ENCODE data around the gene CASKIN2.

The CASKIN2 gene, protein sequence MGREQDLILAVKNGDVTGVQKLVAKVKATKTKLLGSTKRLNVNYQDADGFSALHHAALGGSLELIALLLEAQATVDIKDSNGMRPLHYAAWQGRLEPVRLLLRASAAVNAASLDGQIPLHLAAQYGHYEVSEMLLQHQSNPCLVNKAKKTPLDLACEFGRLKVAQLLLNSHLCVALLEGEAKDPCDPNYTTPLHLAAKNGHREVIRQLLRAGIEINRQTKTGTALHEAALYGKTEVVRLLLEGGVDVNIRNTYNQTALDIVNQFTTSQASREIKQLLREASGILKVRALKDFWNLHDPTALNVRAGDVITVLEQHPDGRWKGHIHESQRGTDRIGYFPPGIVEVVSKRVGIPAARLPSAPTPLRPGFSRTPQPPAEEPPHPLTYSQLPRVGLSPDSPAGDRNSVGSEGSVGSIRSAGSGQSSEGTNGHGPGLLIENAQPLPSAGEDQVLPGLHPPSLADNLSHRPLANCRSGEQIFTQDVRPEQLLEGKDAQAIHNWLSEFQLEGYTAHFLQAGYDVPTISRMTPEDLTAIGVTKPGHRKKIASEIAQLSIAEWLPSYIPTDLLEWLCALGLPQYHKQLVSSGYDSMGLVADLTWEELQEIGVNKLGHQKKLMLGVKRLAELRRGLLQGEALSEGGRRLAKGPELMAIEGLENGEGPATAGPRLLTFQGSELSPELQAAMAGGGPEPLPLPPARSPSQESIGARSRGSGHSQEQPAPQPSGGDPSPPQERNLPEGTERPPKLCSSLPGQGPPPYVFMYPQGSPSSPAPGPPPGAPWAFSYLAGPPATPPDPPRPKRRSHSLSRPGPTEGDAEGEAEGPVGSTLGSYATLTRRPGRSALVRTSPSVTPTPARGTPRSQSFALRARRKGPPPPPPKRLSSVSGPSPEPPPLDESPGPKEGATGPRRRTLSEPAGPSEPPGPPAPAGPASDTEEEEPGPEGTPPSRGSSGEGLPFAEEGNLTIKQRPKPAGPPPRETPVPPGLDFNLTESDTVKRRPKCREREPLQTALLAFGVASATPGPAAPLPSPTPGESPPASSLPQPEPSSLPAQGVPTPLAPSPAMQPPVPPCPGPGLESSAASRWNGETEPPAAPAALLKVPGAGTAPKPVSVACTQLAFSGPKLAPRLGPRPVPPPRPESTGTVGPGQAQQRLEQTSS (N-terminal part only)

DNA sequence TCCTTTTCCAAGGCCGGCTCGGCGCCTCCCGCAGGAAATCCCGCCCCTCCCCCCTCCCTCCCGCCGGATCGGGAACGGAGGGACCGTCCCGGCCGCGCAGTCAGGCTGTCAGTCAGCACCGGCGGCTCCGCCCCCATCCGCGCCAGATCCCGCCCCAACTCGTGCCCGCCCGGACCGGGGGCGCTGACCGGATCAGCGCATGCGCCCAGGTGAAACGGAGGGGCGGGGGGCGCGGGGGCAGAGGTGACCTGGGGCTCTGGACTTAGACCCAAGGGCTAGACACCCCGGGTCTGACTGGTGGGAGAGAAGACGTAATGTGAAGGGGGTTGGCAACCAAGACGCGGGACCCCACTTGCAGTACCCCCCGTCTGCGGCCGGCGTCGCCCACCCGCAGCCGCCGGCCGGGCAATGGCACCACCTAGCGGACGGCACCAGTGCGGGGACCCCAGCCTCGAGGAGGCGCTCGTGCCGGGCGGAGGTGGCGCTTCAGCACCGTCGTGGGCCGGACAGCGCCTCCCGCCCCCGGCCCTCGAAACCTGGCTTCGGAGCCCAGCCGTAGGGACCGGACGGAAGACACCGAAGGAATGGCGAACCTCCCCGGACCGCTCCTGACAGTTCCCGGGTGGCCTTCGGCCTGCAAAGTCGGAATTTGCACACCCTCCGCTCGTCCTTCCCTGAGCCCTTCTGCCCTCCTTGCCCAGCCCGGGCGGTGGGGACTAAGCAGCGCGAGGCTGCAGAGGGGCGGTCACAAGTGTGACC is at the start of gene CASKIN2:
Gene CASKIN2, minus strand, starts transcription at position 42 of the 759 bp plus-strand sequence. CDS start 1,733 bp downstream, outside the sequence.
- DNase-seq (ENCODE audit: low read depth in 2 of 2): peak; percentile 84 to 94
- TF ChIP-seq, protein P1, sequence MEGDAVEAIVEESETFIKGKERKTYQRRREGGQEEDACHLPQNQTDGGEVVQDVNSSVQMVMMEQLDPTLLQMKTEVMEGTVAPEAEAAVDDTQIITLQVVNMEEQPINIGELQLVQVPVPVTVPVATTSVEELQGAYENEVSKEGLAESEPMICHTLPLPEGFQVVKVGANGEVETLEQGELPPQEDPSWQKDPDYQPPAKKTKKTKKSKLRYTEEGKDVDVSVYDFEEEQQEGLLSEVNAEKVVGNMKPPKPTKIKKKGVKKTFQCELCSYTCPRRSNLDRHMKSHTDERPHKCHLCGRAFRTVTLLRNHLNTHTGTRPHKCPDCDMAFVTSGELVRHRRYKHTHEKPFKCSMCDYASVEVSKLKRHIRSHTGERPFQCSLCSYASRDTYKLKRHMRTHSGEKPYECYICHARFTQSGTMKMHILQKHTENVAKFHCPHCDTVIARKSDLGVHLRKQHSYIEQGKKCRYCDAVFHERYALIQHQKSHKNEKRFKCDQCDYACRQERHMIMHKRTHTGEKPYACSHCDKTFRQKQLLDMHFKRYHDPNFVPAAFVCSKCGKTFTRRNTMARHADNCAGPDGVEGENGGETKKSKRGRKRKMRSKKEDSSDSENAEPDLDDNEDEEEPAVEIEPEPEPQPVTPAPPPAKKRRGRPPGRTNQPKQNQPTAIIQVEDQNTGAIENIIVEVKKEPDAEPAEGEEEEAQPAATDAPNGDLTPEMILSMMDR (IDR thresholded peaks at IDR 0.05; ENCODE audit: low read depth, low read length): peak; percentile 63
- H3K4me3 ChIP-seq (replicated peaks in 1 of 2; ENCODE audit: low read depth in 2 of 2, low read length in 2 of 2): peak within 1 kb of the TSS; percentile 82 to 83

DNA sequence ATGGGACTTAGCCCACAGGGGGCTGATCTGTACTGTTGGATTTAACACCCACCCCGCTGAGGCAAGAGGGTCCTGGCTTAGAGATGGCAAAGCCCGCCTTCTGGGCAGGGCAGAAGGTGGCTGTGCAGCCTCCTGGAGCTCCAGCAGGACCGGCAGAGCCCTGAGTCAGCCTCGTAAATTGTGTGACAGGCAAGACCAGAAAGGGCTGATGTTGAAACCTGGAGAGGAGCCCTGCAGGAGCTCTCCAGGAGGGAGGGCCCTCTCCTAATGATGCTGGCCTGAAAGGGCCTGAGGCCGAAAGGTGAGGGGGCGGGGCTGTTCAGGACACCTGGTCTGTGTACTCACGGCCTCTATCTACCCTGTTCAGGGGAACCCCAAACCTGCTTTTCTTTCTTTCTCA is 49.7 kb upstream of the CASKIN2 start:
- peak in 1 of 2 donors; percentile 36 for DNase-seq (ENCODE audit: low read depth in 2 of 2)
- no peak overlapping the region for H3K4me3 ChIP-seq (replicated peaks in 1 of 2; ENCODE audit: low read depth in 2 of 2, low read length in 2 of 2)
- TF ChIP-seq, protein P1 (IDR thresholded peaks at IDR 0.05; ENCODE audit: low read depth, low read length): no peak

DNA sequence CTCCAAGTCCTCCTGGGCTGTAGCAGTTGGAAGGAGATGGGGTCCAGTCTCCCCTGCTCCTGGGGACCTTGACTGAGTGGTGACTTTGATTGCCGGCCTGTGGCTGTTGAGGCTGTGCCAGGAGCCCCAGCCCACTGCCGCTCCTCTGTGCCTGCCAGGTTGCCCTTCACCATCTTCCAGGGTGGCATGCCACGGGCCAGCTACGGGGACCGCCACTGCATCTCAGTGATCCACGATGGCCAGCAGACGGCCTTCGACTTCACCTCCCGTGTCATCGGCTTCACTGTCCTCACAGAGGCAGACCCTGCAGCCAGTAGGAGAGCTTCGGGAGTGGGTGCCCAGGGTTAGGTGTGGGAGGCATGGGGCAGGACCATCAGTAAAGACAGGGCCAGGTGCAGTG is 48.9 kb upstream of the CASKIN2 start:
- DNase-seq (ENCODE audit: low read depth in 2 of 2): no peak
- H3K4me3 ChIP-seq (replicated peaks in 1 of 2; ENCODE audit: low read depth in 2 of 2, low read length in 2 of 2): no peak overlapping the region
- TF ChIP-seq, protein P1 (IDR thresholded peaks at IDR 0.05; ENCODE audit: low read depth, low read length): no peak

DNA sequence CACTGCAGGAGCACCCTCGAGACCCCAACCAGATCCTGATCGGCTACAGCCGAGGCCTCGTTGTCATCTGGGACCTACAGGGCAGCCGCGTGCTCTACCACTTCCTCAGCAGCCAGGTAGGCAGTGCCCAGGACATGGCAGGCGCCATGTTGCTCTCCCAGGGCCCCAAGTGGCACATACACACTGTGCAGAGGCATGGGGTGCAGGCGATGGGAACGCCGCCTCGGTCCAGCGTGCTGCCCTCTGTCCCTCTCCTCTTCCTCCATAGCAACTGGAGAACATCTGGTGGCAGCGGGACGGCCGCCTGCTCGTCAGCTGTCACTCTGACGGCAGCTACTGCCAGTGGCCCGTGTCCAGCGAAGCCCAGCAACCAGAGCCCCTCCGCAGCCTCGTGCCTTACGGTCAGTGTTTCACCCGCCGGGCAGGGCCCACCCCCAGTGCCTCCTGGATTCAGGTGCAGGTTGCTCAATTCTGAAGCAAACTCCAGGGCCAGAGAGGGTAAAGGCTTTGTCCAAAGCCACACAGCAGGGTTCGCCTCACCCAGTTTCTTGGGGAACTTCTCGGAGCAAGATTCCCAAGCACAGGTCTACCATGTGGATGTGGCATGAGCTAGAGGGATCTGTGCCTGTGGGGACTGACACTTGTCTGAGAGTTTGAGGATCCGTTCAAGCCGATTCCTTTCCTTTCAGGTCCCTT is 47.9 kb upstream of the CASKIN2 start:
- TF ChIP-seq, protein P1 (IDR thresholded peaks at IDR 0.05; ENCODE audit: low read depth, low read length): no peak
- no peak for DNase-seq (ENCODE audit: low read depth in 2 of 2)
- no peak overlapping the region for H3K4me3 ChIP-seq (replicated peaks in 1 of 2; ENCODE audit: low read depth in 2 of 2, low read length in 2 of 2)

DNA sequence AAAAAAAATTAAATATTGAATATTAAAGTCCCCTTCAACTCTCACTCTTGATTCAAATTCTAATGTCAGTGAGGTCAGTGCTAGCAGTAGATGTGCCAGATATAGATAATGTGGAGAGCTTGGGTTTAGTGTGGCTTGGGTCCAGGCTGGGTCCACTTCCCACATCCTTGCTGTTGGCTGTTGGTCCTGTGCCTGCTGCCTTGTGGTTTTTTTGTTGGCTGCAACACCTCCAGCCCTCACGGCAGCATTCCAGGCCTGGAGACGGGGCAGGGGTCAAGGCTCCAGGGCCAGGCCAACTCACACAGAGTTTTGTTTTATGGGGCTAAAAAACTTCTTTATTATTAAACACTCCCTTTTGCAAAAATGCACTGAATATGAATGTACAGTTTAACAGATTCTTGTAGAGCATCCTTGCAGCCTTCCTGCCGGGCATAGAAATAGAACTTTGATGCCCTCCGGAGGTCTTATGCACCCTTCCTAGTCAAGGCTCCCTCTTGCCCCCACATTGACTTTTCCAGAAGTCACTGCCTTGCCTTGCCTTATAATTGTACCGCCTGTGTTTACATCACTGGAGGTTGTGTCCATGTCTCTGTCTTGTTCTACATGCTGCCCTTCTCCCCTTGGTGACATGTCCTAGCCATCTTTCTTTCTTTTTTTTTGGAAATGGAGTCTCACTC is 46.7 kb upstream of the CASKIN2 start:
- DNase-seq (ENCODE audit: low read depth in 2 of 2): peak in 1 of 2 donors; percentile 47
- no peak overlapping the region for H3K4me3 ChIP-seq (replicated peaks in 1 of 2; ENCODE audit: low read depth in 2 of 2, low read length in 2 of 2)
- TF ChIP-seq, protein P1 (IDR thresholded peaks at IDR 0.05; ENCODE audit: low read depth, low read length): no peak
